ENCODE results near the gene KCMF1. TPM values are rescaled to one million over a fixed set of nuclear protein-coding genes. Genes with fewer than 3 reads are reported as not detected.
A peak's percentile ranks its signal among the peaks of the same experiment; 100 is the strongest.

KCMF1 gene
- total and polyA plus RNA-seq, 2 of the 13 experiments (the other 11 are each of a cell fraction or from before 2014, with no cell fraction given): 62.1 to 116 TPM

GRCh38 chr2:84963692-84964405 lies 7.1 kb upstream of the KCMF1 start (continued):
- TF ChIP-seq ADNP (CRISPR knock-in tag; IDR thresholded peaks at IDR 0.05): peak; percentile 40; the same call in 1 of the 2 replicates
- TF ChIP-seq SP1 (IDR thresholded peaks at IDR 0.05): no peak
- TF ChIP-seq SP1 (CRISPR knock-in tag; IDR thresholded peaks at IDR 0.05): no peak
- TF ChIP-seq ZNF20 (CRISPR knock-in tag; IDR thresholded peaks at IDR 0.05): 0 out of 2 replicates have a peak, but pooled peaks have one; percentile 72
- TF ChIP-seq CENPT (CRISPR knock-in tag; IDR thresholded peaks at IDR 0.05; ENCODE audit: low read depth): no peak
- peak; percentile 58 for TF ChIP-seq SKI (IDR thresholded peaks at IDR 0.05; ENCODE audit: partially characterized antibody)
- peak in 1 of 2 experiments; percentile 51; a peak in 1 of 4 replicates for TF ChIP-seq REST (IDR thresholded peaks at IDR 0.05; ENCODE audit: borderline replicate concordance in 1 of 2, low read depth in 1 of 2, low read length in 2 of 2)
- peak; percentile 95 for TF ChIP-seq MED1 (CRISPR knock-in tag; IDR thresholded peaks at IDR 0.05)
- peak; percentile 84 for TF ChIP-seq ZNF350 (CRISPR knock-in tag; IDR thresholded peaks at IDR 0.05; ENCODE audit: borderline replicate concordance, low read depth)
- TF ChIP-seq ZNF850 (CRISPR knock-in tag; conservative IDR thresholded peaks at IDR 0.05): no peak
- TF ChIP-seq YEATS2 (CRISPR knock-in tag; IDR thresholded peaks at IDR 0.05; ENCODE audit: borderline replicate concordance): peak; percentile 59; the same call in 1 of the 2 replicates
- TF ChIP-seq NCOA2 (CRISPR knock-in tag; IDR thresholded peaks at IDR 0.05): peak; percentile 78
- no peak for TF ChIP-seq ZBTB21 (CRISPR knock-in tag; IDR thresholded peaks at IDR 0.05)
- peak; percentile 50 for TF ChIP-seq KAT7 (CRISPR knock-in tag; IDR thresholded peaks at IDR 0.05; ENCODE audit: borderline replicate concordance)
- peak; percentile 42; the same call in 1 of the 2 replicates for TF ChIP-seq ZNF607 (CRISPR knock-in tag; IDR thresholded peaks at IDR 0.05; ENCODE audit: borderline replicate concordance)
- TF ChIP-seq NCOR1 (IDR thresholded peaks at IDR 0.05; ENCODE audit: borderline replicate concordance, low read length): peak; percentile 90; the same call in 1 of the 2 replicates
- no peak for TF ChIP-seq CREB1 (IDR thresholded peaks at IDR 0.05)
- peak; percentile 75 for TF ChIP-seq CREB1 (CRISPR knock-in tag; IDR thresholded peaks at IDR 0.05)
- no peak for TF ChIP-seq ZBTB10 (CRISPR knock-in tag; IDR thresholded peaks at IDR 0.05; ENCODE audit: borderline replicate concordance)
- TF ChIP-seq KLF9 (CRISPR knock-in tag; IDR thresholded peaks at IDR 0.05; ENCODE audit: low read depth): peak; percentile 92; the same call in 1 of the 2 replicates
- peak; percentile 84 for TF ChIP-seq NR2F6 (IDR thresholded peaks at IDR 0.05)
- peak; percentile 89 for TF ChIP-seq NR2F6 (CRISPR knock-in tag; IDR thresholded peaks at IDR 0.05)
- no peak for TF ChIP-seq GPN1 (CRISPR knock-in tag; IDR thresholded peaks at IDR 0.05; ENCODE audit: borderline replicate concordance)
- no peak for TF ChIP-seq RXRA (CRISPR knock-in tag; IDR thresholded peaks at IDR 0.05)
